Smooth muscle cell (in vitro differentiated cells): ENCODE measurements around the gene ECHDC3. TPM values are rescaled to one million over a fixed set of nuclear protein-coding genes. Genes with fewer than 3 reads are reported as not detected.

Source experiments
- DNase-seq: peaks from one replicate; lab custom pipeline; 2025; ENCODE audit not compliant: unreplicated experiment; lab: John Stamatoyannopoulos, UW
- H2AFZ ChIP-seq: fragments of 200-600 bp; sonication (generic); 2 replicates; pipeline ENCODE4 v1.6.0; 2016; ENCODE audit warnings: antibody characterized with exemption, low read depth, mild to moderate bottlenecking
- H3F3A ChIP-seq: fragments of 200-600 bp; sonication (generic); 2 replicates; pipeline ENCODE4 v1.6.0; 2017; ENCODE audit warnings: antibody characterized with exemption, low read depth
- H3K27ac ChIP-seq: fragments of 200-600 bp; sonication (generic); 2 replicates; pipeline ENCODE4 v1.5.1; 2016; ENCODE audit warnings: low read depth, mild to moderate bottlenecking
- H3K27me3 ChIP-seq: fragments of 200-600 bp; sonication (generic); 2 replicates; pipeline ENCODE4 v1.6.1; 2016; ENCODE audit warnings: low read depth, mild to moderate bottlenecking
- H3K36me3 ChIP-seq: fragments of 200-600 bp; sonication (generic); 2 replicates; pipeline ENCODE4 v1.5.1; 2016; ENCODE audit warnings: low read depth
- H3K4me1 ChIP-seq: fragments of 200-600 bp; sonication (generic); 2 replicates; pipeline ENCODE4 v1.5.1; 2016; ENCODE audit warnings: low read depth
- H3K4me2 ChIP-seq: fragments of 200-600 bp; sonication (generic); 2 replicates; pipeline ENCODE4 v1.6.0; 2016; ENCODE audit warnings: mild to moderate bottlenecking
- H3K4me3 ChIP-seq: fragments of 200-600 bp; sonication (generic); 2 replicates; pipeline ENCODE4 v1.5.1; 2016; ENCODE audit warnings: mild to moderate bottlenecking
- H3K79me2 ChIP-seq: fragments of 200-600 bp; sonication (generic); 2 replicates; pipeline ENCODE4 v1.6.0; 2016; ENCODE audit warnings: low read depth, mild to moderate bottlenecking
- H3K9ac ChIP-seq: fragments of 200-600 bp; sonication (generic); 2 replicates; pipeline ENCODE4 v1.6.0; 2016; ENCODE audit warnings: low read depth
- H3K9me3 ChIP-seq: fragments of 200-600 bp; sonication (generic); replicated peaks from 2 replicates; pipeline ENCODE4 v1.5.1; 2016; ENCODE audit warnings: low read depth
- H4K20me1 ChIP-seq: fragments of 200-600 bp; sonication (generic); 2 replicates; pipeline ENCODE4 v1.6.0; 2016; ENCODE audit warnings: low read depth
- WGBS: methylation state at CpG from one replicate; pipeline ENCODE4 v1.1.7; 2016; ENCODE audit warnings: low lambda C conversion rate; 5-methylcytosine and 5-hydroxymethylcytosine counted together
- polyA plus RNA-seq: library from polyadenylated mRNA; unstranded; fragments of >200 nt; fragmentation: Nextera tagmentation; extraction: Ambion mirVana; gene quantifications from 2 replicates; pipeline ENCODE4 v1.2.1, GENCODE V29; 2016
- total RNA-seq: library from RNA; depleted of rRNA; stranded (reverse); fragments of >200 nt; gene quantifications from 2 replicates; pipeline ENCODE4 v1.2.3, GENCODE V29; 2014
- TF ChIP-seq, protein P1 (sequence below): fragments of 200-600 bp; sonication (generic); IDR thresholded peaks from 2 replicates; pipeline ENCODE4 v1.5.1; 2017; ENCODE audit warnings: borderline replicate concordance, mild to moderate bottlenecking, antibody characterized with exemption; ENCODE audit not compliant: insufficient read depth, poor library complexity, severe bottlenecking

Gene ECHDC3
- total and polyA plus RNA-seq, 2 experiments from 2014 or later = 8.7 to 10.2 TPM

DNA sequence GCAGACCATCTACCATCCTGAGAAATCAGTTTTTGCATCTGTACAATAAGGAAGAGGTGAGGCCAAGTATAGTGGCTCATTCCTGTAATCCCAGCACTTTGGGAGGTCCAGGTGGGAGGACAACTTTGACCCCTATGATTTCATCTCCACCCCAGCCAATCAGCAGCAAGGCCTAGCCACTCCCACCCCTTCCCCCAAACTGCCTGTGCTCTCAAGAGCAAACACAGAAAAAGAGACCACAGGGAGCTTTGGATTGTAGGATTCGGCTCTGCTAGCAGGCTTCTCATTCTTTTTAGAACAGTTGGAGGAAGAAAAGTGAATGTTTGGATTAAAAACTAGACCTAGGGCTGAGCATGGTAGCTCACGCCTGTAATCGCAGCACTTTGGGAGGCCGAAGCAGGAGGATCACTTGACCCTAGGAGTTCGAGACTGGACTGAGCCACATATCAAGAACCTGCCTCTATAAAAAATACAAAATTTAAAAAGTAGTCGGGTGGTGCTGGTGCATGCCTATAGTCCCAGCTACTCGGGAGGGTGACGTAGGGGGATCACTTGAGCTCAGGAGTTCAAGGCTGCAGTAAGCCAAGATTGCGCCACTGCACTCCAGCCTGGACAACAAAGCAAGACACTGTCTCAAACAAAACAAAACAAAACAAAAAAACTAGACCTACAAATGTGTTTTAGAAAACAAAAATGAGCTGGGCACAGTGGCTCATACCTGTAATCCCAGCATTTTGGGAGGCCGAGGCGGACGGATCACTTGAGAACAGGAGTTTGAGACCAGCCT lies 55.9 kb downstream of the ECHDC3 start:
- WGBS = 93% methylated on average over 12 of the region's 12 CpGs
- H3K9ac ChIP-seq = no peak overlapping the region
- no peaks in the 10 kb centered on the region for H3K36me3 ChIP-seq
- H2AFZ ChIP-seq = no peak overlapping the region
- no peak overlapping the region for H3K27ac ChIP-seq
- H3K4me1 ChIP-seq = no peaks in the 10 kb centered on the region
- TF ChIP-seq, protein P1, sequence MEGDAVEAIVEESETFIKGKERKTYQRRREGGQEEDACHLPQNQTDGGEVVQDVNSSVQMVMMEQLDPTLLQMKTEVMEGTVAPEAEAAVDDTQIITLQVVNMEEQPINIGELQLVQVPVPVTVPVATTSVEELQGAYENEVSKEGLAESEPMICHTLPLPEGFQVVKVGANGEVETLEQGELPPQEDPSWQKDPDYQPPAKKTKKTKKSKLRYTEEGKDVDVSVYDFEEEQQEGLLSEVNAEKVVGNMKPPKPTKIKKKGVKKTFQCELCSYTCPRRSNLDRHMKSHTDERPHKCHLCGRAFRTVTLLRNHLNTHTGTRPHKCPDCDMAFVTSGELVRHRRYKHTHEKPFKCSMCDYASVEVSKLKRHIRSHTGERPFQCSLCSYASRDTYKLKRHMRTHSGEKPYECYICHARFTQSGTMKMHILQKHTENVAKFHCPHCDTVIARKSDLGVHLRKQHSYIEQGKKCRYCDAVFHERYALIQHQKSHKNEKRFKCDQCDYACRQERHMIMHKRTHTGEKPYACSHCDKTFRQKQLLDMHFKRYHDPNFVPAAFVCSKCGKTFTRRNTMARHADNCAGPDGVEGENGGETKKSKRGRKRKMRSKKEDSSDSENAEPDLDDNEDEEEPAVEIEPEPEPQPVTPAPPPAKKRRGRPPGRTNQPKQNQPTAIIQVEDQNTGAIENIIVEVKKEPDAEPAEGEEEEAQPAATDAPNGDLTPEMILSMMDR = no peak
- H3F3A ChIP-seq = no peaks in the 10 kb centered on the region
- H3K9me3 ChIP-seq = no peaks in the 10 kb centered on the region
- H3K4me2 ChIP-seq = no peak overlapping the region
- H3K27me3 ChIP-seq = no peaks in the 10 kb centered on the region
- no peak for DNase-seq
- no peaks in the 10 kb centered on the region for H3K79me2 ChIP-seq
- H4K20me1 ChIP-seq = no peaks in the 10 kb centered on the region
- H3K4me3 ChIP-seq = no peak overlapping the region

DNA sequence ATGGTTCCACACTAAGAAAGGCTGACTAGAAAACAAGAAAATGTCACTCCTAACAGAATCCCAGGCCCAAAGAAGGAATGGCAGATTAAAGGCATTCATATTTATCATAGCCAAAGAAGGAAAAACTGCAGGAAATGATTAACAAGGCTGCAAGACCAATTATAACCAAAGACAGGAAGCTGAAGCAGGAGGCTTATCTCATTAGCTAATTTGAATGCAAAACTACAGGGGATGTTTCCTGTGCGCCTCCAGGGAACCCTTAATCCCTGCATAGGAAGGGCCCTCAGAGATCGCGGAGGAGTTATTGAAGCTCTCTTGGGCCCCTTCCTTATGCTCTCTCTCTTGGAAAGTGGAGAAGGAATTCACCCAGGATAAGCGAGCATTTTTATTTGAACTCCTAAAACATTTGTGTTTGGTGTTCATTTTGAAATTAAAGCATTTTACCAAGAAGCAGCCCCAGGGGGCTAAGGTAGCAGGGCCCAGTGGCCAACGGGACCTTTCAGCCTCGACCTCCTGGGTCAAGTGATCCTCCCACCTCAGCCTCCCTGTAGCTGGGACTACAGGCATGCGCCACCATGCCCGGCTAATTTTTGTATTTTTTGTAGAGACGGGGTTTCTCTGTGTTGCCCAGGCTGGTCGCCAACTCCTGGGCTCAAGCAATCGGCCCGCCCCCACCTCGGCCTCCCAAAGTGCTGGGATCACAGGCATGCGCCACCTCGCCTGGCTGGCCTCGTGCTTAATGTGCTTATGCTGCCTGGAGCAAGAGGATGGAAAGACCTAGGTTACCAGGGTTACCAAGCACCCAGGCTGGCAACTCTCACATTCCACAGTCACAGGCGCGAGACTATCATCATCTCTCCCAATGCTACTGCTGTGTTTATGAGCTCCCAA lies 56.9 kb downstream of the ECHDC3 start:
- H4K20me1 ChIP-seq = no peaks in the 10 kb centered on the region
- no peak overlapping the region for H3K4me2 ChIP-seq
- H3K4me3 ChIP-seq = no peak overlapping the region
- H3K9ac ChIP-seq = no peak overlapping the region
- no peaks in the 10 kb centered on the region for H3K9me3 ChIP-seq
- WGBS = 68% methylated on average over 18 of the region's 18 CpGs
- H2AFZ ChIP-seq = peak overlapping the region; percentile 92
- DNase-seq = no peak
- H3K79me2 ChIP-seq = no peaks in the 10 kb centered on the region
- no peaks in the 10 kb centered on the region for H3K36me3 ChIP-seq
- H3K27me3 ChIP-seq = no peaks in the 10 kb centered on the region
- H3K4me1 ChIP-seq = no peaks in the 10 kb centered on the region
- TF ChIP-seq, protein P1 = no peak
- H3F3A ChIP-seq = no peaks in the 10 kb centered on the region
- peak overlapping the region; percentile 11 for H3K27ac ChIP-seq

DNA sequence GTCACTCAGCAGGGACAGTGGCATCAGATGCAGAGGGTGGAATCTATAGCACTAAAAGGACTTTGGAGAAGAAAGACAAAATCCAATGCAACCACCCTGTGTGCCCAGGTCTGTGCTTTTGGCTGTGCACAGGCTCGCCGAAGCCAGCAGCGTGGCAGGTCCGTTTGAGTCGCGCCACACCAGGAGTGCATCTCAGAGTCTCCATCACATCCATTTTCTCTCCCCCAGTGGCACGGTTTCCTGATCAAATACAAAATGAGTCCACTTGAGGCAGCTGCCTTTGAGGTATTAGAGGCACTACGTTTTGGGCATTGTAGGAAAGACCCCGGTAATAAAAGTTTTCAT lies 57.5 kb downstream of the ECHDC3 start:
- H4K20me1 ChIP-seq = no peaks in the 10 kb centered on the region
- no peak overlapping the region for H3K4me3 ChIP-seq
- no peaks in the 10 kb centered on the region for H3K79me2 ChIP-seq
- H3K27ac ChIP-seq = no peak overlapping the region
- no peaks in the 10 kb centered on the region for H3K9me3 ChIP-seq
- 92% methylated on average over 9 of the region's 9 CpGs for WGBS
- no peak for DNase-seq
- no peak overlapping the region for H2AFZ ChIP-seq
- H3K4me2 ChIP-seq = no peak overlapping the region
- no peaks in the 10 kb centered on the region for H3K4me1 ChIP-seq
- TF ChIP-seq, protein P1 = no peak
- no peaks in the 10 kb centered on the region for H3K36me3 ChIP-seq
- H3F3A ChIP-seq = no peaks in the 10 kb centered on the region
- H3K27me3 ChIP-seq = no peaks in the 10 kb centered on the region
- H3K9ac ChIP-seq = no peak overlapping the region
